Measurements from ENCODE around the gene PDE3B.
"Not testable (repeated sequence)": the region's sequence is repeated elsewhere in the genome, so short reads cannot be mapped to it uniquely, and the experiment has no call there.

PDE3B gene

DNA sequence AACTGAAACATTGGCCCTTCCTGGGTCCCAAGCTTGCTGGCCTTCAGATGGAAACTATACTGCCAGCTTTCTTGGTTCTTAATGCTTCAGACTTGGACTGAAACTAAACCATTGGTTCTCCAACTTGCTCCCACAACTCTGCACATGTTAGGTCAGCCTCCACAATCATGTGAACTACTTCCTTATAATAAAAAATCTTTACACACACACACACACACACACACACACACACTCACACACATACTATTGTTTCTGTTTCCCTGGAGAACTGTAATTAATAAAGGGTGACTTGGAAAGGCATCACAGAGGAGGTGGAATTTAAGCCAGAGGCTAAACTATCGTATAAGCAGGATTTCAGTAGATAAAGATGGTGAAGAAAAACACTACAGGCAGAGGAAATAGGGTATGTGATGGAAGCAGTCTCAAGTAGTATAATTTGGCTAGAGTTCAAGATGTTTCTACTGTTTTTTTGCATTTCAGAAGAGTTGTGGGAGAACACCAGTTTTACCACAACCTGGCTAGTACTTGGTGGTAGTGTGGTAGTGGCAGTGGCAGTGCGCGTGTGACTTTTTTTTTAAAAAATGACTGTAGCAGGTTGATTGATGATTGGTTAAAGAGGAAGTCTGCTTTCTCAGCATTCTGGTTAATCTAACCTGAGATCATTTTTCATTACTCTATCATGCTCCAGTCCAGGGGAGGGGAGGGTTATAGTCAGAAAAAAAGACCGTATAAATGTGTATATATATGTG lies 70.1 kb downstream of the PDE3B start:
- no peak for TF ChIP-seq ZFX (IDR thresholded peaks at IDR 0.05)
- TF ChIP-seq, protein P1, sequence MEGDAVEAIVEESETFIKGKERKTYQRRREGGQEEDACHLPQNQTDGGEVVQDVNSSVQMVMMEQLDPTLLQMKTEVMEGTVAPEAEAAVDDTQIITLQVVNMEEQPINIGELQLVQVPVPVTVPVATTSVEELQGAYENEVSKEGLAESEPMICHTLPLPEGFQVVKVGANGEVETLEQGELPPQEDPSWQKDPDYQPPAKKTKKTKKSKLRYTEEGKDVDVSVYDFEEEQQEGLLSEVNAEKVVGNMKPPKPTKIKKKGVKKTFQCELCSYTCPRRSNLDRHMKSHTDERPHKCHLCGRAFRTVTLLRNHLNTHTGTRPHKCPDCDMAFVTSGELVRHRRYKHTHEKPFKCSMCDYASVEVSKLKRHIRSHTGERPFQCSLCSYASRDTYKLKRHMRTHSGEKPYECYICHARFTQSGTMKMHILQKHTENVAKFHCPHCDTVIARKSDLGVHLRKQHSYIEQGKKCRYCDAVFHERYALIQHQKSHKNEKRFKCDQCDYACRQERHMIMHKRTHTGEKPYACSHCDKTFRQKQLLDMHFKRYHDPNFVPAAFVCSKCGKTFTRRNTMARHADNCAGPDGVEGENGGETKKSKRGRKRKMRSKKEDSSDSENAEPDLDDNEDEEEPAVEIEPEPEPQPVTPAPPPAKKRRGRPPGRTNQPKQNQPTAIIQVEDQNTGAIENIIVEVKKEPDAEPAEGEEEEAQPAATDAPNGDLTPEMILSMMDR (conservative IDR thresholded peaks at IDR 0.05) = no peak
- H3K27ac ChIP-seq = no peak overlapping the region

DNA sequence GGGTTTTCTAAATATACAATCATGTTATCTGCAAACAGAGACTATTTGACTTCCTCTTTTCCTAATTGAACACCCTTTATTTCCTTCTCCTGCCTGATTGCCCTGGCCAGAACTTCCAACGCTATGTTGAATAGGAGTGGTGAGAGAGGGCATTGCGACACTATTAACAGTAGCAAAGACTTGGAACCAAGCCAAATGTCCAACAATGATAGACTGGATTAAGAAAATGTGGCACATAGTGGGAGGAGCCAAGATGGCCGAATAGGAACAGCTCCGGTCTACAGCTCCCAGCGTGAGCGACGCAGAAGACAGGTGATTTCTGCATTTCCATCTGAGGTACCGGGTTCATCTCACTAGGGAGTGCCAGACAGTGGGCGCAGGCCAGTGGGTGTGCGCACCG lies 72.1 kb downstream of the PDE3B start:
- H3K27ac ChIP-seq = not testable (repeated sequence)

DNA sequence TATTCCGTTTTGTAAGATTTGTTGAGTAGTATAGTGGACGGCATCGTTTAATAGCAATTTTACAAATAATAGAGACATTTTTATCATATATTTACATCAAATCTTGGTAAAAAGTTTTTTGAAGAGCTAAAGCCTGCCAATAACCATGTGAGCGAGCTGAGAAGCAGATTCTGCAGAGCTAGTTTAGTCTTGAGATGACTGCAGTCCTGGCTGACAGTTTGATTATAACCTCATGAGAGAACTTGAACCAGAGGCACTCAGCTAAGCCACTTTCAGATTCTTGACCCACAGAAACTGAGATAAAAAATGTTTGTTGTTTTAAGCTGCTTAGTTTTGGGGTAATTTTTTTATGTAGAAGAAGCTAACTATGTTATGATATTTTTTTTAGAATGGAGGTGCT lies 78.9 kb downstream of the PDE3B start:
- no peak overlapping the region for H3K27ac ChIP-seq
- TF ChIP-seq, protein P1 (conservative IDR thresholded peaks at IDR 0.05) = no peak
- no peak for TF ChIP-seq ZFX (IDR thresholded peaks at IDR 0.05)

DNA sequence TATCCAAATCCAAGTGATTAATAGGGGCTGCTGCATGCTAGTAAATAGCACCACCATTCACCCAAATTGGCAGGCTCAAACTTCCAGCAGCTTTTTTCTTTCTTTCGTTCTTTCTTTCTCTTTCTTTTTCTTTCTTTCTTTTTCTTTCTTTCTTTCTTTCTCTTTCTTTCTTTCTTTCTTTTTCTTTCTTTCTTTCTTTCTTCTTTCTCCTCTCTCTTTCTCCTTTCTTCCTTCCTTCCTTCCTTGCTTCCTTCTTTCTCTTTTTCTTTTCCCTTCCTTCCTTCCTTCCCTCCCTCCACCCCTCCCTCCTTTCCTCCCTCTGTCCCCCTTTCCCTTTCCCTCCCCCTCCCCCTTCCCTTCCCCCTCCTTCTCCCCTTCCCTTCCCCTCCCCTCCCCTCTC lies 81.5 kb downstream of the PDE3B start:
- no peak overlapping the region for H3K27ac ChIP-seq
- TF ChIP-seq ZFX (IDR thresholded peaks at IDR 0.05) = no peak
- TF ChIP-seq, protein P1 (conservative IDR thresholded peaks at IDR 0.05) = no peak

DNA sequence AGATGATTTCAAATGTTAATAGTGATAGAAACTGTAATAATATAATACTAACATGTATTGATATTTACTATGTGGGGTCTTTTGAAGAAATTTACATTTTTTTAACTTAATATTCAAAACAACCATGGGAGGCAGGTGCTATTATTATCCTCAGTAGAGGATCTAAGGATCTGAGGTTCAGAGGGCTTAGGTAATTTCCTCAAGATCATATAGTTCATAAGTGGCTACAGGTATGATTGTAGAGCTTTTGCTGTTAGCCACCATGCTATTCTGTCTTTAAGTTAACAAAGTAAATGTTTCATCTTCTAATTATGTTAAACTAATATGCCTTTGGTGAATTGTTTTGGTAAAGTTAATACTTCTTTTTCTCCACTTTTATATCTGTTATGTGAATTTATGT lies 83.6 kb downstream of the PDE3B start:
- no peak overlapping the region for H3K27ac ChIP-seq
- TF ChIP-seq, protein P1 (conservative IDR thresholded peaks at IDR 0.05) = no peak
- TF ChIP-seq ZFX (IDR thresholded peaks at IDR 0.05) = no peak

DNA sequence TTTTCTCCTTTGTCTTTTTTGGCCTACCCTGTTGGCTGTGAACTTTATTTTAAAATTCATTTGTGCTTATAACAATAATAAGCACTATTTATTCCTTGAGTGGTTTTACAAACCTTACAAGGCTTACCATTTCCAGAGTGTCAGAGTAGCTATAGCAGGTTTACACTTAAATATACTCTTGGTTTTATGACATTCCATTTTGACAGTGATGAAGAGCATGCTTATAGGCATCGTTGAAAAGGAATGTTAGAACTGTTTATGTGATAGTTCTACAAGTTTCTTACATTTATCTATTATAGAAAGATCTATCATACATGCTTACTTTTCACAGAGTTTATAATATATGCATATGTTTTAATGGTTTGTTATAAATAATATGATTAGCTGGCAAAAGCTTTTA lies 84.1 kb downstream of the PDE3B start:
- TF ChIP-seq ZFX (IDR thresholded peaks at IDR 0.05) = no peak
- TF ChIP-seq, protein P1 (conservative IDR thresholded peaks at IDR 0.05) = no peak

DNA sequence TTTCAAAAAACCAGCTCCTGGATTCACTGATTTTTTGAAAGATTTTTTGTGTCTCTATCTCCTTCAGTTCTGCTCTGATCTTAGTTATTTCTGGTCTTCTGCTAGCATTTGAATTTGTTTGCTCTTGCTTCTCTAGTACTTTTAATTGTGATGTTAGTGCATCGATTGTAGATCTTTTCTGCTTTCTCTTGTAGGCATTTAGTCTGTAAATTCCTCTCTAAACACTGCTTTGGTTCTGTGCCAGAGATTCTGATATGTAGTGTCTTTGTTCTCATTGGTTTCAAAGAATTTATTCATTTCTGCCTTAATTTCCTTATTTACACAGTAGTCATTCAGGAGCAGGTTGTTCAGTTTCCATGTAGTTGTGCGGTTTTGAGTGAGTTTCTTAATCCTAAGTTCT lies 96.9 kb downstream of the PDE3B start:
- not testable (repeated sequence) for H3K27ac ChIP-seq

More for the DNA sequence above, 84.1 kb downstream of the PDE3B start:
- H3K27ac ChIP-seq = no peak overlapping the region

DNA sequence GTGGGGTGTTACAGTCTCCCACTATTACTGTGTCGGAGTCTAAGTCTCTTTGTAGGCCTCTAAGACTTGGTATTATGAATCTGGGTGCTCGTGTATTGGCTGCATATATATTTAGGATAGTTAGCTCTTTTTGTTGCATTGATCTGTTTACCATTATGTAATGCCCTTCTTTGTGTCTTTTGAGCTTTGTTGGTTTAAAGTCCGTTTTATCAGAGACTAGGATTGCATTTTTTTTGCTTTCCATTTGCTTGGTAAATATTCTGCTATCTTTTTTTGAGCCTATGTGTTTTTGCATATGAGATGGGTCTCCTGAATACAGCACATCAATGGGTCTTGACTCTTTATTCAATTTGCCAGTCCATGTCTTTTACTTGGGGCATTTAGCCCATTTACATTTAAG lies 97.6 kb downstream of the PDE3B start:
- no peak overlapping the region for H3K27ac ChIP-seq
- TF ChIP-seq ZFX (IDR thresholded peaks at IDR 0.05) = no peak
- TF ChIP-seq, protein P1 (conservative IDR thresholded peaks at IDR 0.05) = no peak
